ENCODE data around the gene UBASH3A.

UBASH3A gene

GRCh38 chr21:42423197-42423675 is 19.5 kb downstream of the UBASH3A start:
- DNase-seq (ENCODE audit: low read depth, low spot score), result no peak
- in situ Hi-C loops (cut with HindIII; ENCODE audit: low sequenced_read_pairs), result no loop called here
- no peak overlapping the region for H3K4me3 ChIP-seq (ENCODE audit: low read depth, low read length)
- TF ChIP-seq, protein P1, sequence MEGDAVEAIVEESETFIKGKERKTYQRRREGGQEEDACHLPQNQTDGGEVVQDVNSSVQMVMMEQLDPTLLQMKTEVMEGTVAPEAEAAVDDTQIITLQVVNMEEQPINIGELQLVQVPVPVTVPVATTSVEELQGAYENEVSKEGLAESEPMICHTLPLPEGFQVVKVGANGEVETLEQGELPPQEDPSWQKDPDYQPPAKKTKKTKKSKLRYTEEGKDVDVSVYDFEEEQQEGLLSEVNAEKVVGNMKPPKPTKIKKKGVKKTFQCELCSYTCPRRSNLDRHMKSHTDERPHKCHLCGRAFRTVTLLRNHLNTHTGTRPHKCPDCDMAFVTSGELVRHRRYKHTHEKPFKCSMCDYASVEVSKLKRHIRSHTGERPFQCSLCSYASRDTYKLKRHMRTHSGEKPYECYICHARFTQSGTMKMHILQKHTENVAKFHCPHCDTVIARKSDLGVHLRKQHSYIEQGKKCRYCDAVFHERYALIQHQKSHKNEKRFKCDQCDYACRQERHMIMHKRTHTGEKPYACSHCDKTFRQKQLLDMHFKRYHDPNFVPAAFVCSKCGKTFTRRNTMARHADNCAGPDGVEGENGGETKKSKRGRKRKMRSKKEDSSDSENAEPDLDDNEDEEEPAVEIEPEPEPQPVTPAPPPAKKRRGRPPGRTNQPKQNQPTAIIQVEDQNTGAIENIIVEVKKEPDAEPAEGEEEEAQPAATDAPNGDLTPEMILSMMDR (IDR thresholded peaks at IDR 0.05; ENCODE audit: low read depth, low read length), result no peak

GRCh38 chr21:42423685-42424084 is 20.0 kb downstream of the UBASH3A start:
- no peak overlapping the region for H3K4me3 ChIP-seq (ENCODE audit: low read depth, low read length)
- in situ Hi-C loops (cut with HindIII; ENCODE audit: low sequenced_read_pairs), result no loop called here
- TF ChIP-seq, protein P1 (IDR thresholded peaks at IDR 0.05; ENCODE audit: low read depth, low read length), result no peak
- DNase-seq (ENCODE audit: low read depth, low spot score), result no peak

DNA sequence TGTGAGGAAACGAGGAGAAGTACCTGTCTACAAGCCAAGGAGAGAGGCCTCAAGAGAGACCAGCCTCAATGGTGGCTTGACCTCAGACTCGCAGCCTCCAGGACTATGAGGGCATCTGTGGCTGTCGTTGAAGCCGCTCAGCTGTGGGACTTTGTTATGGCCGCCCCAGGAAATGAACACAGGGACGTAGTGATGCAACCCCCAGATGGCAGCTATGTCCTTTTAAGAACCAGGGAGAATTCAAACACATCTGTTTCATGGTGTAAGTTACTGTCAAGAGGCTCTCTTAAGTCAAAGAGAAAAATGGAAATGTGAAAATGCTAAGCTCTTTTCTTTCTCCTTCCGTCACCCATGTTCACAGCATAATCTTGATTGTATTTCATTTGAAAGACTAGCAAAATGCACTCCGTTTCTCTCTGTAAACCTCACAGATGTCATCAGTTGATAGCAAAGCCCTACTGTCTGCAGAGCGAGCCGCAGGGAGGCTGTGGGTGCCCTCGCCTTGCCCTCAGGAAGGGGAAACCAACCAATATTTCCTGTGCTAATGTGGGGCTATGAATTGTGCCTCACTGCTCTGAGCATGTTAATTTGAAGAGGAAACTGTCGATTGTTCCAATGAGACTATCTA is 21.3 kb downstream of the UBASH3A start:
- DNase-seq (ENCODE audit: low read depth, low spot score), result no peak
- H3K4me3 ChIP-seq (ENCODE audit: low read depth, low read length), result no peak overlapping the region
- in situ Hi-C loops (cut with HindIII; ENCODE audit: low sequenced_read_pairs), result no loop called here
- TF ChIP-seq, protein P1 (IDR thresholded peaks at IDR 0.05; ENCODE audit: low read depth, low read length), result no peak

DNA sequence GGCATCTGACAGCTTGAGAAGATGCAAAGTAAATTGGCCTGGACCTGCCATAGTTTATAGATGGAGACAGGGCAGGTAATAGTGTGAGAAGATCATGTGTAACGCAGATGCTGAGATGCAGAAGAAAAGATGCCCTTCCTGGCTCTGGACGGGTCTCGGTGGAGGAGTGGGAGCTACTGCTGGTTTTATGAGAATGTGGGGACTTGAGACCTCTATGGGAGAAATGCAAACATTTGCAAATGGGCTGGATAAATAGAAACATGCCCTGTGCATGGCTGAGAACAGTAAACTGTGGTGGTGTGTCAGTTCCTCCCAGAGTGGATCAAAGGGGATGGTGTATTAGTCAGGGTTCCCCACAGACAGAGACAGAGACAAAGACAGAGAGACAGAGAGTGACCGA is 21.9 kb downstream of the UBASH3A start:
- no peak overlapping the region for H3K4me3 ChIP-seq (ENCODE audit: low read depth, low read length)
- DNase-seq (ENCODE audit: low read depth, low spot score), result no peak
- in situ Hi-C loops (cut with HindIII; ENCODE audit: low sequenced_read_pairs), result no loop called here
- TF ChIP-seq, protein P1 (IDR thresholded peaks at IDR 0.05; ENCODE audit: low read depth, low read length), result no peak

DNA sequence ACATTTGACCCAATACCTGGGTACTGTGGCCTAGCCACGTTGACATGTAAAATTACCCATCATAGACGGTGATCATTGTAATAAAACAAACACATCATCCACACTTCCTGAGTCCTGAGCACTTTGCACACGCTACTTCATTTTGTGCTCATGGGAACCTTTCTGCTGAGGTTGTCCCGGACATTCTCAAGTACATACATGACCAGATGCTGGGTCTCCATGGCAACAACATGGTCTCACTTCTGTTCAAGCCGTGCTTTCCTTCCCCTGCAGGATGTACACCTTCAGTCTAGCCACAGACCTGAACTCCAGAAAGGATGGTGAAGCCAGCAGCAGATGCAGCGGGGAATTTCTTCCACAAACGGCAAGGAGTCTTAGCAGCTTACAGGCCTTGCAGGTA is 22.7 kb downstream of the UBASH3A start:
- in situ Hi-C loops (cut with HindIII; ENCODE audit: low sequenced_read_pairs), result no loop called here
- DNase-seq (ENCODE audit: low read depth, low spot score), result no peak
- TF ChIP-seq, protein P1 (IDR thresholded peaks at IDR 0.05; ENCODE audit: low read depth, low read length), result no peak
- H3K4me3 ChIP-seq (ENCODE audit: low read depth, low read length), result no peak overlapping the region

GRCh38 chr21:42426876-42427480 is 23.3 kb downstream of the UBASH3A start:
- in situ Hi-C loops (cut with HindIII; ENCODE audit: low sequenced_read_pairs), result no loop called here
- no peak for DNase-seq (ENCODE audit: low read depth, low spot score)
- TF ChIP-seq, protein P1 (IDR thresholded peaks at IDR 0.05; ENCODE audit: low read depth, low read length), result no peak
- no peak overlapping the region for H3K4me3 ChIP-seq (ENCODE audit: low read depth, low read length)

All from astrocyte of the spinal cord (primary cell).